GM21576 (cell line): ENCODE results near the gene NFAT5.
"Not testable (repeated sequence)": the region's sequence is repeated elsewhere in the genome, so short reads cannot be mapped to it uniquely, and the experiment has no call there.

Source experiments
- ATAC-seq: cut with Tn5 transposase; IDR thresholded peaks from one replicate; pipeline ENCODE4 v1.9.1; 2021; ENCODE audit warnings: mild to moderate bottlenecking, moderate library complexity; ENCODE audit not compliant: unreplicated experiment

Gene NFAT5

GRCh38 chr16:69554495-69554894 is 11.3 kb upstream of the NFAT5 start:
- no peak for ATAC-seq

- no peak for ATAC-seq
Measured at GRCh38 chr16:69555437-69555836, 10.3 kb upstream of the NFAT5 start.

- ATAC-seq = no peak
Measured at GRCh38 chr16:69555867-69556266, 9.9 kb upstream of the NFAT5 start.

- ATAC-seq = no peak
Measured at GRCh38 chr16:69559164-69559563, 6.6 kb upstream of the NFAT5 start.

GRCh38 chr16:69561367-69561766 is 4.4 kb upstream of the NFAT5 start:
- not testable (repeated sequence) for ATAC-seq

GRCh38 chr16:69561901-69562300 is 3.9 kb upstream of the NFAT5 start:
- ATAC-seq = no peak

- no peak for ATAC-seq
Measured at GRCh38 chr16:69562813-69563212, 3.0 kb upstream of the NFAT5 start.

- ATAC-seq = peak; percentile 42
Measured at GRCh38 chr16:69563605-69564580, 1.9 kb upstream of the NFAT5 start.

GRCh38 chr16:69564845-69565670 is 708 bp upstream of the NFAT5 start:
- peak; percentile 17 for ATAC-seq

- ATAC-seq = peak; percentile 20
Measured at GRCh38 chr16:69566240-69566980, 644 bp downstream of the NFAT5 start.

- no peak for ATAC-seq
Measured at GRCh38 chr16:69566981-69567680, 1.4 kb downstream of the NFAT5 start.

GRCh38 chr16:69568676-69569075 is 2.9 kb downstream of the NFAT5 start:
- no peak for ATAC-seq

- not testable (repeated sequence) for ATAC-seq
Measured at GRCh38 chr16:69578771-69579170, 13.0 kb downstream of the NFAT5 start.

GRCh38 chr16:69579783-69580481 is 14.2 kb downstream of the NFAT5 start:
- ATAC-seq = no peak

GRCh38 chr16:69581297-69581696 is 15.5 kb downstream of the NFAT5 start:
- ATAC-seq = no peak

GRCh38 chr16:69584493-69584892 is 18.7 kb downstream of the NFAT5 start:
- not testable (repeated sequence) for ATAC-seq

- no peak for ATAC-seq
Measured at GRCh38 chr16:69589434-69590269, 23.9 kb downstream of the NFAT5 start.

- no peak for ATAC-seq
Measured at GRCh38 chr16:69590590-69590989, 24.8 kb downstream of the NFAT5 start.

GRCh38 chr16:69593751-69594255 is 28.0 kb downstream of the NFAT5 start:
- ATAC-seq = no peak
